DMS79 (cell line): Measurements from ENCODE around the gene SUCLG2.
"Not testable (repeated sequence)": the region's sequence is repeated elsewhere in the genome, so short reads cannot be mapped to it uniquely, and the experiment has no call there.

Experiments
- DNase-seq: peaks from one replicate; lab custom pipeline; 2025; lab: John Stamatoyannopoulos, UW

Gene SUCLG2

DNA sequence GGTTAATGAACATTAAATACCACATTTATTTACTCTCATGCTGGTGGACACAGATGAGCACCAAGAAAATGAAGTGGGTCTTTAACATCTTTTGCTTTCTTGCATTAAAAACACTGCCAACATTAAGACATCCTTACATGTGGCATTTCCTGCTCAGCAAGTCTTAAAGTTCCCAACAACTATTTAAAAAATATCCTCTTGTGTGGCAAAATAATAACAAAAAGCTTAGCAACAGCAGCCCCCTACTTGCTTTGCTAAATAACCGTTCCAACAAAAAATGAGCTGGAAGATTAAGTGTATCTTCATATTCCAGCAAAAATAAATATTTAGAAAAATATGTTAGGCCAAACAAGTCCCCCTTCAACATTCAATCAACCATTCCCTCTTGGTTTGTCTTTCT lies 93.1 kb downstream of the SUCLG2 start:
- DNase-seq, result no peak

DNA sequence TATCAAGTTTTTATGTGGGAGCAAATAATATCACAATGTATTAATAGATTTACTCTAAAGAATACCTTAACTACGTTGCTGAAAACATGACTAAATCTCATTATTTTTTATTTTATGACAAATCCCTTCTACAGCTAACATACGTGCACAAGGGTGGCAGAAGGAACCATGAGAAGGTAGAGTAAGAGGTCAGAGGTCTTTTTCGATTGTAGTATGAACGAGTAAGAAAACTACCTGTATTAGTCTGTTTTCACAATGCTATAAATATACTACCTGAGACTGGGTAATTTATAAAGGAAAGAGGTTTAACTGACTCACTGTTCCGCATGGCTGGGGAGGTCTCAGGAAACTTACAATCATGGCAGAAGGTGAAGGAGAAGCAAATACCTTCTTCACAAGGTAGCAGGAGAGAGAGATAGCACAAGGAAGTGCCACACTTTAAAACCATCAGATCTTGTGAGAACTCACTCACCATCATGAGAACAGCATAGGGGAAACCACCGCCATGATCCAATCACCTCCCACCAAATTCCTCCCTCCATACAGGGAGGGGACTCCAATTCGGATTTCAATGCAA lies 95.3 kb downstream of the SUCLG2 start:
- no peak for DNase-seq

DNA sequence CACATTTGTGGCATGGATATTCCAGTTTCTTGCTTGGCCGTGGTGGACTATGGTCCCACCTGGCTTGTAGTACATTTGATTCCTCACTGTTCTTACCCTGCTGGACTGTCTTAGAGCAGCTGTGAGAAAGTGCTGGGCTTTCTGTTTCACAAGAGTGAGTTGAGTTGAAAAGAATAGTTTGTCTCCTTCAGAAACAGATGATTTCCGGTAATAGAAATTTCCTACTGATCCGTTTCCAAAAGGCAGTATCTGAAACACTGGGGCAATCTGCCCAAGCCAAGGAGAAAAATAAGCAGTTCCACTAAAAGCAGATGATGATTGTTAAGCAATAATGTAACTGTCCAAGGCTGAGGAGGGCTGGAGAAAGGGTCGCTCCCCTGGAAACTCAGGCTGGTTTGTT lies 96.0 kb downstream of the SUCLG2 start:
- DNase-seq, result no peak

DNA sequence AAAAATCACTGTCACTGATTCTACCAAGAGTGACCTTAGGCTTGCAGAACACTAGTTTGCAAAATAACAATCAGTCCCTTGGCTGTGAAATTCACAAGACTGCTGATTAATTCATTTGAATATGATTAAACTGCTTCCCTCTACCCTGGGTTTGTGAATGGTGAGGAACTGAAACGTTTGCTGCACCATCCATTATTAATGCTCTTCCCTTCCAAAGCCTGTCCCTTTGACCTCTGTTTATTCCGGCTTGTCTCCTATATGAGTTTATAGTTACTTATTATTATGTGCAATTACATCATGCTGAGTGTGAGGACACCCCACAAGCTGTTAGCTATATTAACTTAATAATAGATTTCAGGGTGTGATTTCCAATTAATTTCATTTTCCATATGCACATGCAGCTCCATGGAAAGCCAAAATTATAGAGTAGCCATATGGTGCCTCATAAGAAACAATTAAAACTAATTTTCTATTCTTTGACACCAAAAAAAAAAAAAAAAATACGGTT lies 96.5 kb downstream of the SUCLG2 start:
- DNase-seq, result no peak

DNA sequence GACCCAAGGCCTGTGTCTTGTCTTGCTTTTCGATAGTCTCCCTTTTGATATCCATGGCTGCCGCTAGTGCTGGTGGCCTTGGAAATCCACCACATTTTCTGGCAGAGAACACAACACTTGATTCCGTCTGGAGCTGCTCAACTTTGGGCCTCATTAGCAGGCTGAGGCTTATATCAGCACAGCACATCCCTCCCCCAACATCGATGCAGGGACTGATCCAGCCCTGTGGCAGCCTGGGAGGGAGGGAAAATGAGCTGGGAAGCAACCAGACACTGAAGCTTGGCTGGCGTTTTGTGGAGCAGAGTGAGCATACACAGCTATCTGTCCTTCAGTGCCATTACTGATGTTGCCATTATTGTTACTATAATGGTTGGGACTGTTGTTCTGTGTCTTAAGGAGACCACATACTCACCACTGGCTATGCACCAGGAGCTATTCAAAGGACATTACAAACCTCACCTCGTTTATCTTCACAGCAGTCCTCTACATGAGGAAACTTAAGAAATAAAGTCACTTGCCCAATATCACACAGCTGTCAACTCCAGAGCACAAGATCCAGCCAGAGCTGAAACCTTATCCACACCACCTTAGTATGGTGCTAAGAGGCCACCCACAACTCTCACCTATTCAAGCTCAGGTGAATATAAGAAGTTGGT lies 102.9 kb downstream of the SUCLG2 start:
- no peak for DNase-seq

DNA sequence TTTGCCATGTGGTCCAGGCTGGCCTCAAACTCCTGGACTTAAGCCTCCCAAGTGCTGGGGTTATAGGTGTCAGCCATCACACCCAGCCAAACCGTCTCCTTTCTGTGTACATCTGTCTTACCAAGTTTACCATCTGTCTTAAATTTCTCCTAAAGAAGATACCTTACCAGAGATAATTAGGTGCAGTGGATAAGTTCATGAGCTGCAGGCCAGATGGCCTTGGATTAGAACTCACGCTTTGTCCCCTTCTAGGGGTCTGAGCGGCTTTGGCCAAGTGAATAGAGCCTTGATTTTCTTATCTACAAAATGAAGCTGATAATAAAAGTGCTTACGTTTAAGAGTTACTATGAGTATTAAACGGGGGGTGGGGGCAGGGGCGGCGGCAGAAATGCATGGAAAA lies 103.9 kb downstream of the SUCLG2 start:
- no peak for DNase-seq

DNA sequence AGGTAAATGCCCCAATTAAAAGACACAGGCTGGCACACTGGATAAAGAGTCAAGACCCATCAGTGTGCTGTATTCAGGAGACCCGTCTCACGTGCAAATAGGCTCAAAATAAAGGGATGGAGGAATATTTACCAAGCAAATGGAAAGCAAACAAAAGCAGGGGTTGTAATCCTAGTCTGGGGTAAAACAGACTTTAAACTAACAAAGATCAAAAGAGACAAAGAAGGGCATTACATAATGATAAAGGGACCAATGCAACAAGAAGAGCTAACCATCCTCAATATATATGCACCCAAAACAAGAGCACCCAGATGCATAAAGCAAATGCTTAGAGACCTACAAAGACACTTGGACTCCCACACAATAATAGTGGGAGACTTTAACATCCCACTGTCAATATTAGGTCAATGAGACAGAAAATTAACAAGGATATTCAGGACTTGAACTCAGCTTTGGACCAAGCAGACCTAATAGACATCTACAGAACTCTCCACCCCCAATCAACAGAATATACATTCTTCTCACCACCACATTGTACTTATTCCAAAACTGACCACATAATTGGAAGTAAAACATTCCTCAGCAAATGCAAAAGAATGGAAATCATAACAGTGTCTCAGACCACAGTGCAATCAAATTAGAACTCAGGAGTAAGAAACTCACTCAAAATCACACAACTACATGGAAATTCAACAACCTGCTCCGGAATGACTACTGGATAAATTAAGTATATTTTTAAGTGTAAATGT lies 111.7 kb downstream of the SUCLG2 start:
- DNase-seq, result not testable (repeated sequence)

DNA sequence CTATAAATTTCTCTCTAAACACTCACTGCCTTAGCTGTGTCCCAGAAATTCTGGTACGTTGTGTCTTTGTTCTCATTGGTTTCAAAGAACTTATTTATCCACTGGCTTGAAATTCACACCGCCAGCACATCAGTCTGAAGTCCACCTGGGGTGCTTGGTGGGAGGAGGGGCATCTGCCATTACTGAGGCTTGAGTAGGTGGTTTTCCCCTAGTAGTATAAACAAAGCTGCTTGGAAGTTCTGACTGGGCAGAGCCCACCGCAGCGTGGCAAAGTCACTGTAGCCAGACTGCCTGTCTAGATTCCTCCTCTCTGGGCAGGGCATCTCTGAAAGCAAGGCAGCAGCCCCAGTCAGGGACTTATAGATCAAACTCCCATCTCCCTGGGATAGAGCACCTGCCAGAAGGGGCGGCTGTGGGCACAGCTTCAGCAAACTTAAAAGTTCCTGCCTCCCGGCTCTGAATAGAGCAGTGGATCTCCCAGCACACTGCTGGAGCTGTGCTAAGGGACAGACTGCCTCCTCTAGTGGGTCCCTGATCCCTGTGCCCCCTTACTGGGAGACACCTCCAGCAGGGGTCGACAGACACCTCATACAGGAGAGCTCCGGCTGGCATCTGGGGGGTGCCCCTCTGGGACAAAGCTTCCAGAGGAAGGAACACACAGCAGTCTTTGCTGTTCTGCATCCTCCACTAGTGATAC lies 114.1 kb downstream of the SUCLG2 start:
- no peak for DNase-seq

DNA sequence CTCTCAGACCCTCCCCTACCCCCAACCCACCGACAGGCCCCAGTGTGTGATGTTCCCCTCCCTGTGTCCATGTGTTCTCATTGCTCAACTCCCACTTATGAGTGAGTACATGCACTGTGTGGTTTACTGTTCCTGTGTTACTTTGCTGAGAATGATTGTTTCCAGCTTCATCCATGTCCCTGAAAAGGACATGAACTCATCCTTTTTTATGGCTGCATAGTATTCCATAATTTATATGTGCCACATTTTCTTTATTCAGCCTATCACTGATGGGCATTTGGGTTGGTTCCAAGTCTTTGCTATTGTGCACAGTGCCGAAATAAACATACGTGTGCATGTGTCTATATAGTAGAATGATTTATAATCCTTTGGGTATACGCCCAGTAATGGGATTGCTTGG lies 117.2 kb downstream of the SUCLG2 start:
- DNase-seq, result not testable (repeated sequence)

DNA sequence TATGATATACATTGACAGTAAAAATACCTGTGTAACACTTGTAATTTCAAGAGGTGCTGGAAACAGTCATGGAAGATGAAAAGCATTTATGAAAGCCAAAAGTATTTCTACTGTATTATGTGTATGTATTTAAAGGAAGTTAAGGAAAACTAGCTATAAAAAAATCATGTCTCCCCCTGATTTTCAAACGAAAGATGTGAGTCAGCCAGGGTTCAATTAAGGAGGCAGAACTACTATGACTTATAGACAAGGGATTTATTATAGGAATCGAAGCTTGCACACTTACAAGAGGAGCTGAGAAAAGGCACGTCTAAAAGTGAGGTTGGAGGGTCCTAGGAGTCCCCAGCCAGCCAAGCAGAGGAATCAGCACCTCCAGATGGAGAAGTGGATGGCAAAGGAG lies 119.4 kb downstream of the SUCLG2 start:
- no peak for DNase-seq

DNA sequence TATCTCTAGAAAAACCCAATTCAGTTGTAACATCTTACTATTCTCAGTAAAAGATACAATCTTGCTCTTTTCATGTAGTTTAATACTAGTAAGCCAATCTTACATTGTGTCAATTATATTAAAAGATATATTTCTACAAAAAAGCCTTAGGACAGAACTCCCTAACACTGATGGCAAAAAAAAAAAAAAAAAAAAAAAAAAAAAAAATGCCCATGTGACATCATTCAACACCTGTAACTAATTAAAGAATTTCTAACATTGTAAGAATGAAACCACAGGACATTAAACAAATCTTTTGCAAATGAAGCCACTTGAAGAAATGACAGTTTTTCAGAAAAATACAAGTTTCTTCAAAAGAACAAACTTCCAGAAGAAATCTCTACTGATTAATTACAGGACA lies 119.8 kb downstream of the SUCLG2 start:
- no peak for DNase-seq

DNA sequence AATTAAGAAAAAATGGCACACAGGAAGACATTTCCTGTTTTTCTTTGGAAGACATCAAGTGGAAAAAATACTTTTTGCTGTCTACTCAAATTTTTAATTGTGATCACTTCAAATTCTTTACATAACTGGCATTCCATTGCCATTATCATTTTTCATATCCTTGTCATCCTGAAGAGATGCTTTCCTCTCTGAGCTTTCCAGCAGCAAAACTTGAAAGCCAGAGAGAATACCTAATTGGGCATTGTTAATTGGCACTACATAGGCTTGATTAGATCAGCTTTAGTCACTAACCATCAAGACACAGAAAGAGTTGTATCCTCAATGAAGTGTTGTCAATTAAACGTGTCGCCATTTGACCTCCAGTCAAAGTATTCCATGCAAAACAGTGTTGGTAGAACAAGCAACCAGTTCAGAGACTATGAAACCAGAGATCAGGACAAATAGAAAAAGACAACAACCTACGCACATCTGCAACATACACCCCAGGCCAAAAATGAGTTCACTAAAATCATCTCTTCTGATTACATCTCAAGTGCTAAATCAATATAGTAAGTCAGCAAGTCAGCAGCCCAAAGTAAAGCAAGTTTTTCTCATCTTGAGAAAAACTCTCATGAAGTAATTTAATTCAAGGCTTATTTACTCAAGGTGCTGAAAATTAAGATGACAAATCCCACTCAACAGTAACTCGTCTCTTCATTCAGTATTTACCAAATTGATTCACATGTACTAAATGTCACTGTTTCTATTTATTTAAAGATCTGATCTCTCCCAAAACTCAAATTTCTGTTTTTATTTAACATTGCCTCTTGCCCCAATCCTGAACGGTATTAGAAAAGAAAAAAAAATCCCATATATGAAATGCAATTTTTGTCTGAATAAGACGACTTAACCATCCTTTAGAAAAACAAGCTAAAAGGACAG lies 123.0 kb downstream of the SUCLG2 start:
- DNase-seq, result no peak

DNA sequence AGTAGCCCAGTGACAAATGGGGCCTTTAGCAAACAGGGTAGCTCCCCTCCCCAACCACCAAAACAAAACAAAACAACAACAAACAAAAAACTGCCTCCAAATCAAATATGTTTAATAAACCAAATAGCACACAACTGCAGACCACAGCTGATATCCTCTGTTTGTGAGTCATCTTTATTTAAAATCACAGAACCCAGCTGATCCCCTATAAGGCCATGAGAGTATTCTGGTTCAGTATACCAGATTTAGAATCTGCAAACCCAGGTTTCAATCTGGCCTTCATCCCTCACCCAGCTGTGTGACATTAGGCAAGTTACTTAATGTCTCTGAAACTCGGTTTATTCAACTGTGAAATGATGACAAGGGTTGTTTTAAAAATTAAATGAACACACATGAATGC lies 124.5 kb downstream of the SUCLG2 start:
- DNase-seq, result no peak

DNA sequence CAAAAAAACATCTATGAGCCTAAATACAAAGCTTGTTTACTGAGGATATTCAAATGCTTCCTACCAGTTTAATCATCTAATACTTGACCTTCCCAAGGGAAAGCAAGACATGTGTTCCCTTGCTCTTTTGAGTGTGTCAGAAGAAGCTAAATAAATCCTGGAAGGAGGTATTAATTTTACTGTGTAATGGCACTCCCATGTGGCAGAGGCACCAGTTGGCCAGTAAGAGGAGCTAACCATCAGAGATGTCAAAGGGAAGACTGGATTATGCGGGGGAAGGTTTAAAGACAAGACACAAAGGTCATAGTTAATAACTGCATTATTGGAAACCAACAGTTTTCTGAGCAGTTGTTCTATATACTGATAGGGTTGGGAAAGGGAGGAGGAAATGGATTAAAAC lies 125.1 kb downstream of the SUCLG2 start:
- no peak for DNase-seq

DNA sequence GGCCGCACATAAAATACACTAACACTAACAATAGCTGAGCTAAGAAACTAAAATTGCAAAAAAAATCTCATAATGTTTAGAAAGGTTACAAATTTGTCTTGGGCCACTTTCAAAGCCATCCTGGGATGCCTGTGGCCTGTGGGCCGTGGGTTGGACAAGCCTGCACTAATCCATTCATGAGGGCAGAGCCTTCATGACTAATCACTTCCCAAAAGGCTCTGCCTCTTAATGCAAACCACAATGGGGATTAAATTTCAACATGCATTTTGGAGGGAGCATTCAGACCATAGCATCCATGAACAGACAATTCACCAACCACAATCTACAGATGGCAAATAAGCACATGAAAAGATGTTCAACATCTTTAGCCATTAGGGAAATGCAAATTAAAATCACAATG lies 128.2 kb downstream of the SUCLG2 start:
- no peak for DNase-seq

DNA sequence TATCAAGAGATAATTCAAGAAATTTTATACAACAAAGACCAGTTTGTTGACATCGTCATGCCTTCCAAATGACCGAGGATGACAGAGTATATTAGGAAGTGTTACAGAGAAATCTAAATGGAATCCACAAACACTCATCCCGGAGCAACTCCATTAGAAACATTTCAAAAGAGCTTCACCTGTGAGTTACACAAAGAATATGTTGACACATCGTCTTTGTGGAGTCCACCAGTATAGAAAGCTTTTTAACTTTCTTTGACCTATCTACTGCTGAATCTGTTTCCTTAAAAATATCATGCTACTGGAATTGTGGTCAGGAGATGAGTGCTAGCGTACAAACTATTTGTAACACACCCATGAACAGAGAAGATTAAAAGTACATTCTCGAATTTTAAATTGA lies 130.4 kb downstream of the SUCLG2 start:
- DNase-seq, result no peak

DNA sequence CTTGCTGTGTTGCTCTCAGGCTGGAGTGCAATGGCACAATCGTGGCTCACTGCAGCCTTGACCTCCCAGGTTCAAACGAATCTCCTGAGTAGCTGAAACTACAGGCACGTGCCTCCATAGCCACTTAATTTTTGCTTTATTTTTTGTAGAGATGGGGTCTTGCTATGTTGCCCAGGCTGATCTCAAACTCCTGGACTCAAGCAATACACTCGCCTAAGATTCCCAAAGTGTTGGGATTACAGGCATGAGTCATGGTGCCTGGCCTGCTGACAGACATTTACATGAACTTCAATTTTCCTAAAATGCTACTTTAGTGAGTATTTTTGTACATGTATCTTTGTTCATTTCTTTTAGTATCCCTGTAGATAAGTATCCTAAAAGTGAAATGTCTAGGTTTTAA lies 132.3 kb downstream of the SUCLG2 start:
- no peak for DNase-seq

DNA sequence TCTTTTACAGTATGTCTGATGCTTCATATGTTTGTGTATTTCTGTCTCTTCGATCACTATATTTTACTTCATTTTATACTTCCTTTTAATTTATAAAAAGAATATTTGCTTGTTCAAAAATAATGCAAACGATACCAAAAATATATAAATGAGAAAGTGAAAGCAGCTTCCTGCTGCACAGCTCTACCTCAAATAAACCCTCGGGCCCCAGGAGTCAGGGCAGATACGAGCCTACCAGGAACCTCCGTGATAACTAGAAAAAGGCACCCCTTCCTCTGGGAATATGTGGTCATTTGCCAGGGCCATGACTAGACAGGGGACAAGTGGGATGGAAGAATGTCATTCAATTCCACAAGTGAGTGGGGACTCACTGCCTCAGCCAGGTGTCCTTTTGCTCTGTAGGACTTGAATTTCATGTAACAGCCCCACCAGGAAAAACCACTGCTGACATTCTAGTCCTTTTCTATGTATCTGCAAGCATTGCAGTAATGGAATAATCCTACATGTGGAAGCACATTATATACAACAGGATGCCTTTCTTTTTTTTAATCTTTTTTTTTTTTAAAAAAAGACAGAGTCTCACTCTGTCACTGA lies 133.3 kb downstream of the SUCLG2 start:
- no peak for DNase-seq

DNA sequence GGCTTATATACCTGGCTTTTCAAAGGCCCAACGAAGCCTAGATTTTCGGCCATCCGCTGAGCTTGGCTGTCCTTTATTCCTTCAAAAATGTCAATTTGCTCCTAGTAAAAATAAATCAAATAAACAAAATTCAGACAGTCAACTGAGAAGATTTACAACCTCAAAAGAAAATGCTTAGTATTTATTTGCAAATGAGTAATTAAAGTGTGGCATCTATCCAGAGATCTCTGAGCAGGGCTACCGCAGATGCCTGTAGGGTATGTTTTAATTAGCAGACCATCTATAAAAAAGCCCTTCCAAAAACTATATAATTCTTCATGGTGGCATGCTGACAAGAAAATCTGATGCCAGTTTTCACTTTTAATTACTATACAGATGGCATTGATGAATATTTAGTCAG lies 136.2 kb downstream of the SUCLG2 start:
- DNase-seq, result no peak

DNA sequence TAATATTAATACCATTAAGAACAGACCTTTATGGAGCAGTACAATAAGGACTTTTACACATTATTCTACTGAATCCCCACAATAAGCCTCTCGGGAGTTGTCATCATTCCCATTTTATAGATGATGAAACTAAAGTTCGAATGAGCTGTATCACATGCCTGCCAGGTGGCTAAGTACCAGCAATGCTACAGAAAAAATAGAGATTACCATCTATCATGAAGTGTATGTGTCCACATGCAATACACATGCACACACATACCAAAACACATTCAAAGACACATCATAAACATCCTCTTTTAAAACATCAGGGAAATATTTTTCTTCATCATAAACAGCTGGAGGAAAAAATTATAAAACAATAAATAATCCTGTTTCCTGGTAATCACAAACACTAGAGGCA lies 136.6 kb downstream of the SUCLG2 start:
- no peak for DNase-seq

DNA sequence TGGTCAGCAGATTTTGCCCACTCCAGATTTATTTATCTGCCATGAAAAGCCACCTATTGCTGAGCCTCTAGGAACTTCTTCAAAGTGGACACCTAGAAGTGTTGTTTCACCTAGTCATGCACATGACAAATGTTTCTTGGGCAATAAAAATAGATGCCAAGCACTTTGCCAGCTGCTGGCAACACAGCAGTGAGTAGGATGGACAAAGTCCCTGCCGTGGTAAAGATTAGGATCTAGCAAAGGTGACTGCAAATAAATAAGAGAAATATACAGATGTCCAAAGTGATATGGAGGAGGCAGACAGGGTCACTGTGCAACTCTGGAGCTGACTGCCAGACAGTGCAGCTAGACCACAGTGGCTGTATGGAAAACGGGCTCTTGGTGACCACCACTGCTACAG lies 137.9 kb downstream of the SUCLG2 start:
- no peak for DNase-seq
